MM.1S (cell line): ENCODE results near the gene NOP14.

ENCODE experiments used
- EZH2 ChIP-seq: fragments of 300-600 bp; sonication (generic); optimal IDR thresholded peaks from 2 replicates; pipeline ENCODE3; 2017; ENCODE audit warnings: low read depth, mild to moderate bottlenecking, antibody characterized with exemption, low read length, mixed read lengths
- TF ChIP-seq, protein P1 (sequence below): fragments of 300-600 bp; sonication (generic); IDR thresholded peaks from 2 replicates; pipeline ENCODE4 v1.5.1; 2016; ENCODE audit warnings: antibody characterized with exemption, low read length, mixed read lengths

DNA sequence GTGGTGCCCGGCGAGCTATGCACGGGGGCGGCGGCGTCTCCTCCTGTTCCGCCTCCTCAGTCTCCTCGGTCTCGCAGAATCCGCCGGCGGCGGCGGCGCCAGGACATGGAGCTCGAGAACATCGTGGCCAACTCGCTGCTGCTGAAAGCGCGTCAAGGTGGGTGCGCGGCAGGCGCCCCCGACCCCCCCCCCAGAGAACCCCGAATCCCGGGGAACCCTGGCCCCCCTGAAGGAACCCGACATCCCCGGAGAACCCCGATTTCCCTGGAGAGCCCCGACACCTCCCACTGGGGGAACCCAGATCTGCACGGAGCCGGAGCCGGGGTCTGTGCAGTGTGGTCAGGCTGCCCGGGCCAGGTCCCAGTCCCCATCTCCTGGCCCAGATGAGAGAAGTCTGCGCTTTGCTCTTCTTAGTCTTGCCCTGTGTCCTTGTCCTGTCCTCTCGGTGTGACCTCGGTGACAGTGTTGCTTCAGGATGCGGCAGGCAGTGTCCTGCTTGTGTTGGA is 813 bp upstream of the NOP14 start:
- TF ChIP-seq, protein P1, sequence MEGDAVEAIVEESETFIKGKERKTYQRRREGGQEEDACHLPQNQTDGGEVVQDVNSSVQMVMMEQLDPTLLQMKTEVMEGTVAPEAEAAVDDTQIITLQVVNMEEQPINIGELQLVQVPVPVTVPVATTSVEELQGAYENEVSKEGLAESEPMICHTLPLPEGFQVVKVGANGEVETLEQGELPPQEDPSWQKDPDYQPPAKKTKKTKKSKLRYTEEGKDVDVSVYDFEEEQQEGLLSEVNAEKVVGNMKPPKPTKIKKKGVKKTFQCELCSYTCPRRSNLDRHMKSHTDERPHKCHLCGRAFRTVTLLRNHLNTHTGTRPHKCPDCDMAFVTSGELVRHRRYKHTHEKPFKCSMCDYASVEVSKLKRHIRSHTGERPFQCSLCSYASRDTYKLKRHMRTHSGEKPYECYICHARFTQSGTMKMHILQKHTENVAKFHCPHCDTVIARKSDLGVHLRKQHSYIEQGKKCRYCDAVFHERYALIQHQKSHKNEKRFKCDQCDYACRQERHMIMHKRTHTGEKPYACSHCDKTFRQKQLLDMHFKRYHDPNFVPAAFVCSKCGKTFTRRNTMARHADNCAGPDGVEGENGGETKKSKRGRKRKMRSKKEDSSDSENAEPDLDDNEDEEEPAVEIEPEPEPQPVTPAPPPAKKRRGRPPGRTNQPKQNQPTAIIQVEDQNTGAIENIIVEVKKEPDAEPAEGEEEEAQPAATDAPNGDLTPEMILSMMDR, result no peak
- no peak for TF ChIP-seq EZH2
